DND-41 (cell line): ENCODE measurements around the gene SLC24A3.

Experiments
- CTCF ChIP-seq: IDR thresholded peaks from 2 replicates; pipeline ENCODE4 v1.5.1; 2012; ENCODE audit warnings: borderline replicate concordance, low read length, moderate library complexity, mild to moderate bottlenecking; ENCODE audit not compliant: poor library complexity, severe bottlenecking; ENCODE audit errors: extremely low read depth
- EZH2 ChIP-seq: IDR thresholded peaks from 3 replicates; pipeline ENCODE4 v1.6.1; 2012; ENCODE audit warnings: borderline replicate concordance, low read depth, mild to moderate bottlenecking, moderate library complexity, low read length, inconsistent platforms; ENCODE audit not compliant: severe bottlenecking

- TF ChIP-seq CTCF (no peak), EZH2 (no peak)
Measured at GRCh38 chr20:19274001-19274400, 61.6 kb downstream of the SLC24A3 start.
